Endothelial cell of umbilical vein (primary cell): ENCODE results near the gene PLEKHA5. TPM values are rescaled to one million over a fixed set of nuclear protein-coding genes. Genes with fewer than 3 reads are reported as not detected.

Source experiments
- BruUV-seq: library from RNA; stranded (reverse); fragments of 400-500 nt; replicated peaks from 2 replicates; lab custom pipeline; 2021; lab: Mats Ljungman, UMichigan
- CTCF ChIA-PET: fragments of 300-600, 350-600 bp; sonication (Branson Sonifier 250); formaldehyde crosslinking; loops from one replicate; lab custom pipeline; 2021; ENCODE audit warnings: antibody characterized with exemption, inconsistent platforms; lab: Charles Lee
- POLR2A ChIA-PET: fragments of 300-600, 350-600 bp; sonication (Branson Sonifier 250); formaldehyde crosslinking; loops from one replicate; lab custom pipeline; 2021; ENCODE audit warnings: antibody characterized with exemption, inconsistent platforms; lab: Charles Lee
- DNase-seq: peaks from one replicate; pipeline ENCODE4 v3.0.0-alpha.2; 2011; ENCODE audit warnings: low read depth, low spot score
- FAIRE-seq: peaks from 2 replicates; lab custom pipeline; 2011; peaks lifted over from hg19 to GRCh38; lab: Jason Lieb, UNC
- H2AFZ ChIP-seq: 2 replicates; pipeline ENCODE4 v1.6.0; 2012; ENCODE audit warnings: low read depth, low read length, control low read depth, inconsistent platforms
- H3K27ac ChIP-seq: 2 replicates; pipeline ENCODE4 v1.5.1; 2011; ENCODE audit warnings: low read depth, mild to moderate bottlenecking, control low read depth, low read length, moderate library complexity; ENCODE audit not compliant: insufficient read depth
- H3K27me3 ChIP-seq, 2 experiments: 2 replicates each; pipeline versions ENCODE4 v1.6.0 to v1.6.1; 2011; ENCODE audit warnings: low read length in 2 of 2, mixed read lengths in 1 of 2; ENCODE audit not compliant: control insufficient read depth in 2 of 2, insufficient read depth in 2 of 2
- H3K36me3 ChIP-seq, 2 experiments: 2 replicates in 1 of 2; 3 replicates in 1 of 2; pipeline ENCODE4 v1.5.1; 2011; ENCODE audit warnings: low read length in 2 of 2, mild to moderate bottlenecking in 1 of 2, moderate library complexity in 1 of 2; ENCODE audit not compliant: control insufficient read depth in 2 of 2, insufficient read depth in 2 of 2; ENCODE audit errors: extremely low read depth in 1 of 2
- H3K4me1 ChIP-seq: 3 replicates; pipeline ENCODE4 v1.5.1; 2011; ENCODE audit warnings: mild to moderate bottlenecking, low read length; ENCODE audit not compliant: control insufficient read depth, insufficient read depth; ENCODE audit errors: extremely low read depth
- H3K4me2 ChIP-seq: 2 replicates; pipeline ENCODE4 v1.6.1; 2011; ENCODE audit warnings: low read length, control low read depth, mixed read lengths; ENCODE audit not compliant: insufficient read depth
- H3K4me3 ChIP-seq, 3 experiments: fragments of 200-600 bp in 1 of 3; sonication (generic), shearing (Covaris generic) in 1 of 3; replicated peaks in 1 of 3; 2 replicates each; pipeline ENCODE4 v1.5.1; 2011 to 2016; ENCODE audit warnings: control low read depth in 3 of 3, low read length in 3 of 3, mild to moderate bottlenecking in 2 of 3, inconsistent platforms in 1 of 3, low read depth in 1 of 3, moderate library complexity in 1 of 3; ENCODE audit not compliant: insufficient read depth in 1 of 3
- H3K79me2 ChIP-seq: 2 replicates; pipeline ENCODE4 v1.6.0; 2012; ENCODE audit warnings: low read length, inconsistent platforms; ENCODE audit not compliant: control insufficient read depth, insufficient read depth
- H3K9ac ChIP-seq: replicated peaks from 2 replicates; pipeline ENCODE3; 2011; ENCODE audit warnings: low read length, control low read depth; ENCODE audit not compliant: insufficient read depth; ENCODE audit errors: extremely low read depth
- H3K9me1 ChIP-seq: replicated peaks from 3 replicates; pipeline ENCODE4 v1.6.0; 2011; ENCODE audit warnings: mild to moderate bottlenecking, low read length; ENCODE audit not compliant: control insufficient read depth, insufficient read depth; ENCODE audit errors: extremely low read depth
- H3K9me3 ChIP-seq: replicated peaks from 2 replicates; pipeline ENCODE4 v1.5.1; 2012; ENCODE audit warnings: low read length, inconsistent platforms; ENCODE audit not compliant: control insufficient read depth, insufficient read depth
- H4K20me1 ChIP-seq: replicated peaks from 2 replicates; pipeline ENCODE3; 2011; ENCODE audit warnings: mild to moderate bottlenecking, low read length; ENCODE audit not compliant: control insufficient read depth, insufficient read depth; ENCODE audit errors: extremely low read depth
- CTCF ChIP-seq, 2 donors: IDR thresholded peaks; 1 replicate in 1 of 2; 2 replicates in 1 of 2; pipeline ENCODE4 v1.5.1; 2011; ENCODE audit warnings: low read length in 2 of 2, mild to moderate bottlenecking in 2 of 2, moderate library complexity in 2 of 2, control low read depth in 1 of 2, inconsistent platforms in 1 of 2, low read depth in 1 of 2; ENCODE audit not compliant: insufficient read depth in 1 of 2; ENCODE audit errors: extremely low read depth in 1 of 2
- EZH2 ChIP-seq: IDR thresholded peaks from 2 replicates; pipeline ENCODE4 v1.6.1; 2012; ENCODE audit warnings: borderline replicate concordance, low read depth, mild to moderate bottlenecking, moderate library complexity, low read length, inconsistent platforms; ENCODE audit not compliant: severe bottlenecking
- FOS ChIP-seq: IDR thresholded peaks from 2 replicates; pipeline ENCODE4 v1.6.1; 2011; ENCODE audit warnings: mild to moderate bottlenecking, low read length, moderate library complexity, borderline replicate concordance; ENCODE audit not compliant: insufficient read depth
- GATA2 ChIP-seq: IDR thresholded peaks from 2 replicates; pipeline ENCODE4 v1.7.0; 2011; ENCODE audit warnings: low read depth, mild to moderate bottlenecking, moderate library complexity, mixed read lengths, low read length; ENCODE audit not compliant: insufficient read length, insufficient read depth
- JUN ChIP-seq: IDR thresholded peaks from 2 replicates; pipeline ENCODE4 v1.6.1; 2011; ENCODE audit warnings: borderline replicate concordance, low read depth; ENCODE audit not compliant: insufficient read length, insufficient read depth
- MAX ChIP-seq: IDR thresholded peaks from 2 replicates; pipeline ENCODE4 v1.6.1; 2011; ENCODE audit not compliant: insufficient read depth, insufficient read length
- MYC ChIP-seq: IDR thresholded peaks from one replicate; pipeline ENCODE4 v1.6.1; 2011; ENCODE audit warnings: mild to moderate bottlenecking, low read depth, low read length
- POLR2A ChIP-seq: IDR thresholded peaks from 2 replicates; pipeline ENCODE4 v1.6.1; 2012; ENCODE audit warnings: low read depth, mild to moderate bottlenecking, control low read depth, low read length
- POLR2AphosphoS5 ChIP-seq: IDR thresholded peaks from 2 replicates; pipeline ENCODE4 v1.6.1; 2012; ENCODE audit warnings: low read depth, mild to moderate bottlenecking, control low read depth, low read length, moderate library complexity; ENCODE audit not compliant: insufficient read depth
- dilution Hi-C: fragments of 300-500 bp; cut with MboI; formaldehyde crosslinking; loops from one replicate; pipeline ENCODE4 v1.15.0; 2019; ENCODE audit warnings: low sequenced_read_pairs; ENCODE audit not compliant: extremely low pct_ligation_motif_present
- intact Hi-C: fragments of 100-400 bp; cut with micrococcal nuclease; formaldehyde crosslinking; loops from one replicate; pipeline ENCODE4 v1.10.0; 2022
- polyA plus RNA-seq, 4 experiments: library from polyadenylated mRNA; depleted of rRNA in 3 of 4; stranded (reverse) in 3 of 4; unstranded in 1 of 4; fragments of >200 nt; gene quantifications; 2 replicates each; pipeline versions ENCODE4 v1.2.1 to v1.2.3, GENCODE V29; 2011 to 2012; ENCODE audit warnings: missing spikeins in 1 of 4
- total RNA-seq: library from RNA; stranded (reverse); gene quantifications from 2 replicates; pipeline ENCODE4 v1.2.3, GENCODE V29; 2021

The PLEKHA5 gene
- total and polyA plus RNA-seq, 2 donors (not counting 3 experiments of a cell fraction or from before 2014, with no cell fraction given), result 2.5 to 12.7 TPM

- POLR2A ChIA-PET, result no interaction called here
- no peak for FAIRE-seq
These were observed 282.0 kb downstream of the PLEKHA5 start for GRCh38 chr12:19411234-19412204.

More at GRCh38 chr12:19411234-19412204, 282.0 kb downstream of the PLEKHA5 start:
- peaks cover 3 to 4% of the 10 kb centered on the region in 2 experiments for H3K27me3 ChIP-seq
- H3K9ac ChIP-seq, result no peak overlapping the region
- no peak overlapping the region for H3K27ac ChIP-seq
- no peak for DNase-seq
- H4K20me1 ChIP-seq, result no peaks in the 10 kb centered on the region
- dilution Hi-C loops (no loop called here), intact Hi-C loops (no loop called here)
- TF ChIP-seq EZH2, result no peak
- TF ChIP-seq CTCF (IDR thresholded peaks at IDR 0.05; ENCODE audit: extremely low read depth in 1 of 2, insufficient read depth in 1 of 2, low read depth in 1 of 2, low read length in 2 of 2), result no peak
- TF ChIP-seq FOS, result no peak
- TF ChIP-seq MYC, result no peak
- no peak for TF ChIP-seq JUN
- no peak for TF ChIP-seq GATA2
- no peak for TF ChIP-seq POLR2A
- TF ChIP-seq MAX, result no peak
- TF ChIP-seq POLR2AphosphoS5, result no peak
- no peaks in the 10 kb centered on the region for H3K9me1 ChIP-seq
- no peaks in the 10 kb centered on the region for H3K36me3 ChIP-seq
- H3K79me2 ChIP-seq, result no peaks in the 10 kb centered on the region
- CTCF ChIA-PET, result interaction anchor here (0.7 to 1.3 kb wide), 4 partner anchors 8 to 43 kb away, joined by 3 to 5 read pairs (median 4); no protein-coding TSS in a partner anchor
- no TSS peak for BruUV-seq
- no peak overlapping the region for H3K4me3 ChIP-seq
- no peak overlapping the region for H2AFZ ChIP-seq
- H3K4me1 ChIP-seq, result no peaks in the 10 kb centered on the region
- no peak overlapping the region for H3K4me2 ChIP-seq
- no peaks in the 10 kb centered on the region for H3K9me3 ChIP-seq
